Measurements from ENCODE around the gene CHPT1.
"Not testable (repeated sequence)": the region's sequence is repeated elsewhere in the genome, so short reads cannot be mapped to it uniquely, and the experiment has no call there.

The CHPT1 gene

DNA sequence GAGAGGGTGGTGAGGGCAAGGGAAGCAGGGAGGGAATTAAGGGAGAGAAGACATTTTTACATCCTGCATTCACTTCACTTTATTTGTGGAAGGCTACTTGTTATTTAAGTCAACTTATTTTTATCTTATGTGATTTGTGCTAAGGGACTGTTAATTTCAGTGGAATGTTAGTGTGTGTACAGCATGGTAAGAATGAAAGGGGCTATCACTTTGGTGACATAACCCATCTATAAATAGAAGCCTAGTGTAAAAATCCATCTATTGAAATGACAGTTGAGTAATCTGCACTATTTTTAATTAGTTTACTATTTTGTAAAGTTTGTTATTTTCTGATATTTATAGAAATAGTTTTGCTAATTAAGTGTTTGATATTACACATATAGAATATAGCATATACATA, 16.8 kb upstream of the CHPT1 start:
- Histone ChIP-seq H4K20me1 (ENCODE audit: low read depth, low read length) (no peaks in the 10 kb centered on the region), H3F3A (ENCODE audit: insufficient read depth) (no peaks in the 10 kb centered on the region), H3K27me3 (ENCODE audit: low read length) (no peaks in the 10 kb centered on the region), H3K9me2 (replicated peaks; ENCODE audit: insufficient read depth, low read length) (no peaks in the 10 kb centered on the region), H3K79me2 (ENCODE audit: insufficient read depth, low read length) (no peaks in the 10 kb centered on the region), H3K4me2 (ENCODE audit: low read depth, low read length, poor library complexity, severe bottlenecking) (no peak overlapping the region), H3K27ac (ENCODE audit: low read depth, low read length) (no peak overlapping the region), H3K4me3 (ENCODE audit: insufficient read depth, low read length, poor library complexity, severe bottlenecking) (no peak overlapping the region), H3K36me3 (ENCODE audit: low read length) (no peaks in the 10 kb centered on the region), H3K9ac (ENCODE audit: low read length) (no peak overlapping the region), H2AFZ (ENCODE audit: low read depth, low read length, severe bottlenecking) (no peak overlapping the region), H3K9me3 (ENCODE audit: insufficient read depth, low read length) (no peaks in the 10 kb centered on the region)
- TF ChIP-seq, protein P1, sequence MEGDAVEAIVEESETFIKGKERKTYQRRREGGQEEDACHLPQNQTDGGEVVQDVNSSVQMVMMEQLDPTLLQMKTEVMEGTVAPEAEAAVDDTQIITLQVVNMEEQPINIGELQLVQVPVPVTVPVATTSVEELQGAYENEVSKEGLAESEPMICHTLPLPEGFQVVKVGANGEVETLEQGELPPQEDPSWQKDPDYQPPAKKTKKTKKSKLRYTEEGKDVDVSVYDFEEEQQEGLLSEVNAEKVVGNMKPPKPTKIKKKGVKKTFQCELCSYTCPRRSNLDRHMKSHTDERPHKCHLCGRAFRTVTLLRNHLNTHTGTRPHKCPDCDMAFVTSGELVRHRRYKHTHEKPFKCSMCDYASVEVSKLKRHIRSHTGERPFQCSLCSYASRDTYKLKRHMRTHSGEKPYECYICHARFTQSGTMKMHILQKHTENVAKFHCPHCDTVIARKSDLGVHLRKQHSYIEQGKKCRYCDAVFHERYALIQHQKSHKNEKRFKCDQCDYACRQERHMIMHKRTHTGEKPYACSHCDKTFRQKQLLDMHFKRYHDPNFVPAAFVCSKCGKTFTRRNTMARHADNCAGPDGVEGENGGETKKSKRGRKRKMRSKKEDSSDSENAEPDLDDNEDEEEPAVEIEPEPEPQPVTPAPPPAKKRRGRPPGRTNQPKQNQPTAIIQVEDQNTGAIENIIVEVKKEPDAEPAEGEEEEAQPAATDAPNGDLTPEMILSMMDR (IDR thresholded peaks at IDR 0.05; ENCODE audit: insufficient read depth, low read length, poor library complexity, severe bottlenecking), result no peak

DNA sequence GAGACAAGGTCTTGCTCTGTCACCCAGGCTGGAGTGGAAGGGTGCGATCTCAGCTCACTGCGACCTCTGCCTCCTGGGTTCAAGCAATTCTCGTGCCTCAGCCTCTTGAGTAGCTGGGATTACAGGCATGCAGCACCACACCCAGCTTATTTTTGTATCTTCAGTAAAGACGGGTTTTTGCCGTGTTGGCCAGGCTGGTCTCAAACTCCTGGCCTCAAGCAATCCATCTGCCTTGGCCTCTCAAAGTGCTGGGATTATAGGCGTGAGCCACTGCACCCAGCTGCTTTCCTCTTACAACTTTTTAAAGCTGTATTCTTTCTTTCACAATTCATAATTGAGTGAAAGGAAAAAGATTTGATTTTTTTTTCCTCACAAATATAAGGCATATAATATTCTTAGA, 15.8 kb upstream of the CHPT1 start:
- not testable (repeated sequence) for H3K36me3 ChIP-seq (ENCODE audit: low read length)

DNA sequence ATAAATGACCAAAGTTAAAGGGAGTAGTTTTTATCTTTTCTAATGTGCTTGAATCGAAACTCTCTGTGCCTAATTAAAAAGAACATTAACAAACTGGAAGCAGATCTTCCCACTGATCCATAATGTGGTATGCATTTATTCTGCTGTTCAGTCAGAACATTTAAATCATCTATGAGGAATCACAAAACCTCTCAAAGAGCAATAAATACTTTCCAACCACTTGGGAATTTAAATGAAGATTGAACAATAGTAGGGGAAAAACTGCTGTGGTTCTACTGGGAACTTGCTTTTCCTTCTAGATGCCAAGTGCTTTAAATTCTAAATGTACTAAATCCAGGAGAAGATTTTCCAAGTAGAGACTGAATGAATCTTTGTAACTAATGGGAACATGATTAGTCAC, 12.3 kb upstream of the CHPT1 start:
- H3K9me3 ChIP-seq (ENCODE audit: insufficient read depth, low read length), result no peaks in the 10 kb centered on the region
- no peaks in the 10 kb centered on the region for H3K27me3 ChIP-seq (ENCODE audit: low read length)
- no peak overlapping the region for H2AFZ ChIP-seq (ENCODE audit: low read depth, low read length, severe bottlenecking)
- H3K4me2 ChIP-seq (ENCODE audit: low read depth, low read length, poor library complexity, severe bottlenecking), result no peak overlapping the region
- H3K79me2 ChIP-seq (ENCODE audit: insufficient read depth, low read length), result no peaks in the 10 kb centered on the region
- H3K9me2 ChIP-seq (replicated peaks; ENCODE audit: insufficient read depth, low read length), result no peaks in the 10 kb centered on the region
- H3K9ac ChIP-seq (ENCODE audit: low read length), result no peak overlapping the region
- H3F3A ChIP-seq (ENCODE audit: insufficient read depth), result no peaks in the 10 kb centered on the region
- H3K36me3 ChIP-seq (ENCODE audit: low read length), result no peaks in the 10 kb centered on the region
- TF ChIP-seq, protein P1 (IDR thresholded peaks at IDR 0.05; ENCODE audit: insufficient read depth, low read length, poor library complexity, severe bottlenecking), result no peak
- no peak for TF ChIP-seq EZH2phosphoT487 (conservative IDR thresholded peaks at IDR 0.05; ENCODE audit: low read length)
- H4K20me1 ChIP-seq (ENCODE audit: low read depth, low read length), result no peaks in the 10 kb centered on the region
- H3K4me3 ChIP-seq (ENCODE audit: insufficient read depth, low read length, poor library complexity, severe bottlenecking), result no peak overlapping the region
- no peak overlapping the region for H3K27ac ChIP-seq (ENCODE audit: low read depth, low read length)

More for the DNA sequence above, 15.8 kb upstream of the CHPT1 start:
- not testable (repeated sequence) for H4K20me1 ChIP-seq (ENCODE audit: low read depth, low read length); H3F3A ChIP-seq (ENCODE audit: insufficient read depth); H2AFZ ChIP-seq (ENCODE audit: low read depth, low read length, severe bottlenecking); H3K4me2 ChIP-seq (ENCODE audit: low read depth, low read length, poor library complexity, severe bottlenecking); H3K9me2 ChIP-seq (replicated peaks; ENCODE audit: insufficient read depth, low read length); H3K27ac ChIP-seq (ENCODE audit: low read depth, low read length); H3K4me3 ChIP-seq (ENCODE audit: insufficient read depth, low read length, poor library complexity, severe bottlenecking); H3K27me3 ChIP-seq (ENCODE audit: low read length); H3K9ac ChIP-seq (ENCODE audit: low read length); H3K79me2 ChIP-seq (ENCODE audit: insufficient read depth, low read length); H3K9me3 ChIP-seq (ENCODE audit: insufficient read depth, low read length)

DNA sequence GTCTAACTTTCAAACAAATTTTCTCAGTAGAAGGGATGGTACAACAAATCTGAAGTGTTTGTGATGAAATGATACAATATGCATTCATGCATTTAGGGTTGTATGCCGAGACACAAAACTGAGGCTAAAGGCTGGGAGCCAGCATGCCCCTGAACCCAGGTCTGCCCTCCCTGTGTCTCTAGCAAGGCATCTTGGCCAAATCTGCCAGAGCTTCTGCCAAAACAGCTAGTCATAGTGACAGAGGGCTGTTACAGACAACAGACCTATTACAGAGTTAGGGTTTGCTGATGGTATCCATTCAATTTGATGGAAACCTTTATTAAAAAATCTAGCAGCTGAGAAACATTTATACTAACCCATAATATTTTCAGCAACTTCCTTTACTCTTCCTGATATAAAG, 11.3 kb upstream of the CHPT1 start:
- H3K27me3 ChIP-seq (ENCODE audit: low read length), result no peaks in the 10 kb centered on the region
- no peaks in the 10 kb centered on the region for H3K36me3 ChIP-seq (ENCODE audit: low read length)
- no peak overlapping the region for H2AFZ ChIP-seq (ENCODE audit: low read depth, low read length, severe bottlenecking)
- H3K4me3 ChIP-seq (ENCODE audit: insufficient read depth, low read length, poor library complexity, severe bottlenecking), result no peak overlapping the region
- TF ChIP-seq, protein P1 (IDR thresholded peaks at IDR 0.05; ENCODE audit: insufficient read depth, low read length, poor library complexity, severe bottlenecking), result no peak
- no peak for TF ChIP-seq EZH2phosphoT487 (conservative IDR thresholded peaks at IDR 0.05; ENCODE audit: low read length)
- no peaks in the 10 kb centered on the region for H3F3A ChIP-seq (ENCODE audit: insufficient read depth)
- no peak overlapping the region for H3K9ac ChIP-seq (ENCODE audit: low read length)
- H3K27ac ChIP-seq (ENCODE audit: low read depth, low read length), result no peak overlapping the region
- H3K9me3 ChIP-seq (ENCODE audit: insufficient read depth, low read length), result no peaks in the 10 kb centered on the region
- H3K9me2 ChIP-seq (replicated peaks; ENCODE audit: insufficient read depth, low read length), result no peaks in the 10 kb centered on the region
- no peaks in the 10 kb centered on the region for H3K79me2 ChIP-seq (ENCODE audit: insufficient read depth, low read length)
- no peaks in the 10 kb centered on the region for H4K20me1 ChIP-seq (ENCODE audit: low read depth, low read length)
- H3K4me2 ChIP-seq (ENCODE audit: low read depth, low read length, poor library complexity, severe bottlenecking), result no peak overlapping the region

All from SU-DHL-6 (cell line).